Cardiac fibroblast (primary cell): ENCODE data around the gene WNT5A.

Experiments
- DNase-seq, 2 donors: peaks; one replicate each; pipeline versions ENCODE4 v3.0.0 to v3.0.0-alpha.2; 2010; ENCODE audit warnings: low read depth in 2 of 2
- H3K4me3 ChIP-seq, 2 donors: replicated peaks in 1 of 2; 1 replicate in 1 of 2; 2 replicates in 1 of 2; pipeline ENCODE4 v1.5.1; 2011; ENCODE audit warnings: low read depth in 2 of 2, low read length in 2 of 2, mild to moderate bottlenecking in 2 of 2, moderate library complexity in 1 of 2
- CTCF ChIP-seq: IDR thresholded peaks from one replicate; pipeline ENCODE4 v1.5.1; 2011; ENCODE audit warnings: low read depth, mild to moderate bottlenecking, low read length, inconsistent platforms

WNT5A gene

GRCh38 chr3:55473788-55474187 lies 13.3 kb downstream of the WNT5A start:
- no peak overlapping the region for H3K4me3 ChIP-seq
- DNase-seq = no peak
- TF ChIP-seq CTCF = no peak

- TF ChIP-seq CTCF = no peak
- no peak for DNase-seq
- no peak overlapping the region for H3K4me3 ChIP-seq
Observed at GRCh38 chr3:55471522-55472280, 15.4 kb downstream of the WNT5A start.

- TF ChIP-seq CTCF = no peak
- H3K4me3 ChIP-seq = no peak overlapping the region
- DNase-seq = no peak
Observed at GRCh38 chr3:55471084-55471483, 16.0 kb downstream of the WNT5A start.

GRCh38 chr3:55469957-55470526 lies 17.1 kb downstream of the WNT5A start:
- TF ChIP-seq CTCF = no peak
- no peak overlapping the region for H3K4me3 ChIP-seq
- no peak for DNase-seq

GRCh38 chr3:55468251-55468650 lies 18.9 kb downstream of the WNT5A start:
- no peak for TF ChIP-seq CTCF
- peak in 1 of 2 donors; percentile 73 for DNase-seq
- H3K4me3 ChIP-seq = no peak overlapping the region

GRCh38 chr3:55467099-55467498 lies 20.0 kb downstream of the WNT5A start:
- DNase-seq = peak; percentile 68 to 77
- H3K4me3 ChIP-seq = no peak overlapping the region
- no peak for TF ChIP-seq CTCF

GRCh38 chr3:55466526-55466925 lies 20.6 kb downstream of the WNT5A start:
- no peak for TF ChIP-seq CTCF
- no peak for DNase-seq
- no peak overlapping the region for H3K4me3 ChIP-seq
